Neuronal stem cell (in vitro differentiated cells): ENCODE measurements around the gene SHLD3. TPM values are rescaled to one million over a fixed set of nuclear protein-coding genes. Genes with fewer than 3 reads are reported as not detected.
A peak's percentile ranks its signal among the peaks of the same experiment; 100 is the strongest.
"Not testable (repeated sequence)": the region's sequence is repeated elsewhere in the genome, so short reads cannot be mapped to it uniquely, and the experiment has no call there.

Experiments used
- DNase-seq: peaks from one replicate; pipeline ENCODE4 v3.0.0-alpha.2; 2013; ENCODE audit warnings: low spot score
- H2AFZ ChIP-seq: one replicate; pipeline ENCODE4 v1.6.1; 2013; ENCODE audit warnings: mild to moderate bottlenecking, low read length, inconsistent platforms
- H2AK5ac ChIP-seq: 2 replicates; pipeline ENCODE4 v1.6.1; 2013; ENCODE audit warnings: low read depth, mild to moderate bottlenecking, inconsistent platforms, low read length, moderate library complexity, mixed read lengths
- H2BK120ac ChIP-seq: 2 replicates; pipeline ENCODE4 v1.6.1; 2013; ENCODE audit warnings: low read depth, mild to moderate bottlenecking, inconsistent platforms, low read length, moderate library complexity, mixed read lengths
- H2BK12ac ChIP-seq: one replicate; pipeline ENCODE4 v1.6.1; 2013; ENCODE audit warnings: low read length, inconsistent platforms
- H2BK15ac ChIP-seq: 2 replicates; pipeline ENCODE4 v1.6.1; 2013; ENCODE audit warnings: mild to moderate bottlenecking, low read length, inconsistent platforms, mixed read lengths
- H2BK5ac ChIP-seq: one replicate; pipeline ENCODE4 v1.6.1; 2013; ENCODE audit warnings: inconsistent platforms, mild to moderate bottlenecking, low read length, moderate library complexity
- H3K14ac ChIP-seq: one replicate; pipeline ENCODE4 v1.6.1; 2013; ENCODE audit warnings: low read length, inconsistent platforms
- H3K18ac ChIP-seq: 2 replicates; pipeline ENCODE4 v1.6.1; 2013; ENCODE audit warnings: low read length, inconsistent platforms
- H3K23ac ChIP-seq: 2 replicates; pipeline ENCODE4 v1.6.1; 2013; ENCODE audit warnings: low read depth, mild to moderate bottlenecking, mixed read lengths, low read length, inconsistent platforms; ENCODE audit not compliant: poor library complexity
- H3K27ac ChIP-seq: replicated peaks from 3 replicates; pipeline ENCODE4 v1.5.1; 2013; ENCODE audit warnings: low read length, inconsistent platforms
- H3K27me3 ChIP-seq, 3 experiments: 2 replicates each; pipeline ENCODE4 v1.6.1; 2013; ENCODE audit warnings: low read length in 3 of 3, mild to moderate bottlenecking in 2 of 3, inconsistent platforms in 1 of 3, low read depth in 1 of 3, mixed read lengths in 1 of 3, moderate library complexity in 1 of 3; ENCODE audit not compliant: control insufficient read depth in 3 of 3, insufficient read depth in 3 of 3
- H3K36me3 ChIP-seq, 2 donors: replicated peaks in 1 of 2; 2 replicates each; pipeline ENCODE4 v1.6.1; 2013; ENCODE audit warnings: low read length in 2 of 2; ENCODE audit not compliant: control insufficient read depth in 2 of 2, insufficient read depth in 2 of 2
- H3K4ac ChIP-seq: 2 replicates; pipeline ENCODE4 v1.6.1; 2013; ENCODE audit warnings: inconsistent platforms, mild to moderate bottlenecking, low read length, moderate library complexity
- H3K4me1 ChIP-seq, 2 donors: 1 replicate in 1 of 2; 2 replicates in 1 of 2; pipeline ENCODE4 v1.6.1; 2013; ENCODE audit warnings: low read length in 2 of 2, low read depth in 1 of 2; ENCODE audit not compliant: control insufficient read depth in 2 of 2, insufficient read depth in 1 of 2
- H3K4me2 ChIP-seq: one replicate; pipeline ENCODE4 v1.6.1; 2013; ENCODE audit warnings: mild to moderate bottlenecking, low read length, inconsistent platforms; ENCODE audit not compliant: insufficient read depth, poor library complexity, severe bottlenecking
- H3K4me3 ChIP-seq, 2 donors: 2 replicates each; pipeline ENCODE4 v1.5.1; 2013; ENCODE audit warnings: low read length in 2 of 2, mild to moderate bottlenecking in 2 of 2, inconsistent platforms in 1 of 2, moderate library complexity in 1 of 2
- H3K79me1 ChIP-seq: one replicate; pipeline ENCODE4 v1.6.1; 2013; ENCODE audit warnings: low read depth, mild to moderate bottlenecking, inconsistent platforms, low read length, moderate library complexity
- H3K9ac ChIP-seq: one replicate; pipeline ENCODE4 v1.6.1; 2013; ENCODE audit warnings: mild to moderate bottlenecking, low read depth, low read length, inconsistent platforms; ENCODE audit not compliant: poor library complexity
- H3K9me3 ChIP-seq, 2 donors: replicated peaks in 1 of 2; 2 replicates each; pipeline versions ENCODE3 to v1.6.1; 2013; ENCODE audit warnings: low read length in 2 of 2, mild to moderate bottlenecking in 2 of 2, inconsistent platforms in 1 of 2, low read depth in 1 of 2, mixed read lengths in 1 of 2, moderate library complexity in 1 of 2; ENCODE audit not compliant: control insufficient read depth in 2 of 2, insufficient read depth in 1 of 2
- H4K8ac ChIP-seq: one replicate; pipeline ENCODE4 v1.6.1; 2013; ENCODE audit warnings: low read depth, mild to moderate bottlenecking, inconsistent platforms, low read length, moderate library complexity
- H4K91ac ChIP-seq: one replicate; pipeline ENCODE4 v1.6.1; 2013; ENCODE audit warnings: low read length, low read depth, mild to moderate bottlenecking, inconsistent platforms; ENCODE audit not compliant: poor library complexity
- WGBS, 2 donors: extraction: QIAGEN DNeasy Blood & Tissue Kit; methylation state at CpG; one replicate each; pipeline ENCODE4 v1.1.7; 2013; ENCODE audit warnings: missing lambda C conversion rate in 2 of 2, mixed read lengths in 1 of 2; ENCODE audit not compliant: insufficient read length in 2 of 2, insufficient replicate concordance in 1 of 2; ENCODE audit errors: extremely low coverage in 2 of 2; 5-methylcytosine and 5-hydroxymethylcytosine counted together
- polyA plus RNA-seq, 2 experiments: library from polyadenylated mRNA; stranded (reverse); fragments of 200-250 nt; gene quantifications; one replicate each; pipeline ENCODE4 v1.2.3, GENCODE V29; 2013

SHLD3 gene
- polyA plus RNA-seq (2013, experiment 1 of 2): 3.2 TPM
- 3.6 TPM for polyA plus RNA-seq (2013, experiment 2 of 2)

- Histone ChIP-seq H2BK15ac (no peak within 1 kb of the TSS), H3K4me1 (peaks cover 6 to 13% of the 10 kb centered on the region in 2 donors), H3K4ac (no peak within 1 kb of the TSS), H3K18ac (peak within 1 kb of the TSS; percentile 94), H3K9me3 (no peaks in the 10 kb centered on the region), H2AFZ (peak within 1 kb of the TSS; percentile 93), H3K79me1 (no peaks in the 10 kb centered on the region), H4K8ac (peak within 1 kb of the TSS; percentile 66), H2BK12ac (no peak within 1 kb of the TSS), H3K4me3 (peak within 1 kb of the TSS; percentile 75 to 97), H3K23ac (no peak within 1 kb of the TSS), H3K27me3 (no peaks in the 10 kb centered on the region), H3K14ac (no peak within 1 kb of the TSS), H2BK5ac (no peak within 1 kb of the TSS), H3K4me2 (peak within 1 kb of the TSS; percentile 66), H3K9ac (peak within 1 kb of the TSS; percentile 93), H2BK120ac (no peak within 1 kb of the TSS), H4K91ac (no peak within 1 kb of the TSS), H3K36me3 (peaks cover 2 to 12% of the 10 kb centered on the region in 2 donors), H2AK5ac (no peak within 1 kb of the TSS), H3K27ac (peak within 1 kb of the TSS; percentile 50)
- no CpG with 5 or more reads among the region's 36 CpGs for WGBS, 2 donors
- DNase-seq: peak; percentile 85
Measured at GRCh38 chr5:65624571-65625555, at the start of gene SHLD3, which contains the start of gene TRAPPC13. Gene SHLD3, plus strand, starts transcription at chr5:65625027. Its CDS starts 4,561 bp downstream, at chr5:65629588. Gene TRAPPC13, plus strand, starts transcription at chr5:65625027. Its CDS starts 34 bp downstream, at chr5:65625061.

- no peaks in the 10 kb centered on the region for H3K9me3 ChIP-seq
- H2AK5ac ChIP-seq: no peak overlapping the region
- no peak overlapping the region for H2BK5ac ChIP-seq
- H4K8ac ChIP-seq: no peak overlapping the region
- H3K14ac ChIP-seq: no peak overlapping the region
- H2BK12ac ChIP-seq: no peak overlapping the region
- no peak overlapping the region for H3K23ac ChIP-seq
- no peak overlapping the region for H2BK120ac ChIP-seq
- H3K4me3 ChIP-seq: no peak overlapping the region
- H3K27me3 ChIP-seq: no peaks in the 10 kb centered on the region
- no peak overlapping the region for H2BK15ac ChIP-seq
- peaks cover 9 to 86% of the 10 kb centered on the region in 2 donors for H3K36me3 ChIP-seq
- H3K4me1 ChIP-seq: no peaks in the 10 kb centered on the region
- no peaks in the 10 kb centered on the region for H3K79me1 ChIP-seq
- H3K4me2 ChIP-seq: no peak overlapping the region
- no peak overlapping the region for H3K18ac ChIP-seq
- no peak overlapping the region for H3K27ac ChIP-seq
- DNase-seq: no peak
- no peak overlapping the region for H2AFZ ChIP-seq
- H3K9ac ChIP-seq: no peak overlapping the region
- no peak overlapping the region for H4K91ac ChIP-seq
- H3K4ac ChIP-seq: no peak overlapping the region
Measured at GRCh38 chr5:65577141-65577540, 47.7 kb upstream of the SHLD3 start.

GRCh38 chr5:65588694-65589093 is 36.1 kb upstream of the SHLD3 start:
- Histone ChIP-seq H3K4ac (no peak overlapping the region), H3K9ac (no peak overlapping the region), H3K27ac (no peak overlapping the region), H3K4me1 (no peaks in the 10 kb centered on the region), H2AFZ (no peak overlapping the region), H3K9me3 (no peaks in the 10 kb centered on the region), H2BK15ac (no peak overlapping the region), H3K18ac (no peak overlapping the region), H3K4me2 (no peak overlapping the region), H3K79me1 (no peaks in the 10 kb centered on the region), H4K8ac (no peak overlapping the region), H2BK120ac (no peak overlapping the region), H4K91ac (no peak overlapping the region), H2BK5ac (no peak overlapping the region), H3K4me3 (no peak overlapping the region), H3K27me3 (no peaks in the 10 kb centered on the region), H2AK5ac (no peak overlapping the region), H3K36me3 (peaks cover 6 to 90% of the 10 kb centered on the region in 2 donors), H2BK12ac (no peak overlapping the region), H3K14ac (no peak overlapping the region), H3K23ac (no peak overlapping the region)
- no peak for DNase-seq
- WGBS, 2 donors: no CpG with 5 or more reads among the region's 2 CpGs

- not testable (repeated sequence) for H2AFZ ChIP-seq, H3K9ac ChIP-seq, H2BK5ac ChIP-seq, H3K4me2 ChIP-seq, H2BK120ac ChIP-seq, H4K8ac ChIP-seq, H3K23ac ChIP-seq, H3K14ac ChIP-seq, H3K79me1 ChIP-seq, H3K4ac ChIP-seq, H2BK15ac ChIP-seq, H2BK12ac ChIP-seq, H3K27me3 ChIP-seq, H3K27ac ChIP-seq, DNase-seq, H3K4me3 ChIP-seq, H4K91ac ChIP-seq, H3K4me1 ChIP-seq, H3K18ac ChIP-seq, H2AK5ac ChIP-seq
- Histone ChIP-seq H3K36me3 (peaks cover 11 to 94% of the 10 kb centered on the region in 2 donors), H3K9me3 (peaks cover 1 to 32% of the 10 kb centered on the region in 2 donors)
- WGBS, 2 donors: no CpG with 5 or more reads among the region's 1 CpG
Measured at GRCh38 chr5:65601761-65602160, 23.1 kb upstream of the SHLD3 start.
